ENCODE data around the gene SYT5.
"Not testable (repeated sequence)": the region's sequence is repeated elsewhere in the genome, so short reads cannot be mapped to it uniquely, and the experiment has no call there.

The SYT5 gene

GRCh38 chr19:55179606-55180484 lies at the start of gene SYT5:
Gene SYT5, minus strand, starts transcription at chr19:55180289. Its CDS starts 1,248 bp downstream, at chr19:55179041.
- DNase-seq (ENCODE audit: low read depth in 2 of 2): peak; percentile 10 to 50

DNA sequence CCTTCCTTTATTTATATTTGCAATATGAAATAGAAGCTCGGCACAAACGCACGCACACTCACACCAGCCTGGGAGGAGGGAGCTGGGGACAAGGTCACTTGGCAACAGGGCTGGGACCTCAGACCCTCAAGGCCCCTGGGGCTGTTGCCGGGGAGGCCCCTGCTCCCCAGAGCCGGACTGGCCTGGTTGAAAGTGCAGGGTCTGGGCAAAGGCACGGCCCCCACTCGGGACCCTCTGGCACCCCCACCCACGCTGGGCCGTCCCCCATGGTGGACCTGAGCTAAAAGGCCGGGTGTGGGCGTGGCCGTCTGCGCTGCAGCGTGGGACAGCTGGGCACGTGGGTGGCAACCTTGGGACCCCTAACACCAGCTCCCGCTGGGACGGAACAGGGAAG lies 49.7 kb upstream of the SYT5 start:
- no peak for DNase-seq (ENCODE audit: low read depth in 2 of 2)

DNA sequence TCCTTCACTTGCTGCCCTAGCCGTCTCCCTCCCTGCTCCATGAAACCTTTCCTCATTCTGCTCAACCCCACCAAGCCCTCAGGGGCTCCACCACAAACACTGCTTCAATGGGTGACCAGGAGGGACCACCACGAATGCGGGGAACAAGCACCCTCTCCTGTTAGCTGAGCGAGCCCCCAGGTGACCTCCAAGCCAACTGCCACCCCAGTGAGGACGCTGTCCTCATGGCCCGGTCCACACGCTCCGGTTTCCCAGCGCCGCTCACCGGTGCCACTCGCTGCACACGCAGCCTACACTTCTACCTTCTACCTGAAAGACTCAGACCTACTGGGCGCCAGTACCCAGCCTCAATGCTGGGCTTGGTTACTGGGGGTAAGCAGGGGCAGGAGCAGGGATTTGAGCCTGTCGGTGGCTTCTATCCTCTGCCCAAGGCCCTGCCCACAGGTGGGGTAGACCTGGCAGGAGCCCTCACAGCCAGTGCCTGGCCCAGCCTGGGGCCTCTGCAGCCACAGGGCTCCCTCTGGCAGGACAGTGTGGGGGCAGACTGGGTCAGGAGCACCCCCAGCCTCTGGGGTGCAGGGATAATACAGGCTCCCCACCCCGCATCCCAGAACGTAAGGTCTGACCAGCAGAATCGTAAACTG lies 49.2 kb upstream of the SYT5 start:
- DNase-seq (ENCODE audit: low read depth in 2 of 2): no peak

- DNase-seq (ENCODE audit: low read depth in 2 of 2): no peak
Observed at GRCh38 chr19:55228403-55229031, 48.4 kb upstream of the SYT5 start, which contains the start of gene TMEM86B. Gene TMEM86B, minus strand, starts transcription at chr19:55228763. Its CDS starts 22 bp downstream, at chr19:55228741.

GRCh38 chr19:55228015-55228391 lies 47.9 kb upstream of the SYT5 start:
- no peak for DNase-seq (ENCODE audit: low read depth in 2 of 2)

- DNase-seq (ENCODE audit: low read depth in 2 of 2): no peak
Observed at GRCh38 chr19:55227241-55228014, 47.3 kb upstream of the SYT5 start.

- no peak for DNase-seq (ENCODE audit: low read depth in 2 of 2)
Observed at GRCh38 chr19:55226788-55227187, 46.7 kb upstream of the SYT5 start.

- no peak for DNase-seq (ENCODE audit: low read depth in 2 of 2)
Observed at GRCh38 chr19:55226273-55226672, 46.2 kb upstream of the SYT5 start.

DNA sequence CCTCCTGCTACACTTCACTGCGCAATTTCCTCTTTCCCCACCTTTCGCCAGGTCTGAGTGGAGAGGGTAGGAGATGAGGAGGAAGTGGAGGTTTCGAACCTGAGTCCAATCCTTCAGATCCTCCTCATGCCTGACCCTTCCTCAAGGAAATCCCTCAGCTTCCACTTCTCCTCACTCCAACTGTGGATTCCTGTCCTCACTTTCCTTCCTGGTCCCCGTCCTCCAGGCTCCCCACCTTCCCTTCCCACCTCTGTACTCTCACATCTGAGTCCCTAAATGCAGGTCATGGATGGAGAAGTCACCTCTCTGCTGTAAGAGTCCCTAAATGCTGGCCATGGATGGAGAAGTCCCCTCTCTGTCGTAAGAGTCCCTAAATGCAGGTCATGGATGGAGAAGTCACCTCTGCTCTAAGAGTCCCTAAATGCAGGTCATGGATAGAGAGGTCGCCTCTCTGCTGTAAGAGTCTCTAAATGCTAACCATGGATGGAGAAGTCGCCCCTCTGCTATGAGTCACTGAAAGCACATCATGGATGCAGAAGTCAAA lies 45.4 kb upstream of the SYT5 start:
- DNase-seq (ENCODE audit: low read depth in 2 of 2): no peak

GRCh38 chr19:55224679-55225414 lies 44.8 kb upstream of the SYT5 start:
- DNase-seq (ENCODE audit: low read depth in 2 of 2): not testable (repeated sequence)

DNA sequence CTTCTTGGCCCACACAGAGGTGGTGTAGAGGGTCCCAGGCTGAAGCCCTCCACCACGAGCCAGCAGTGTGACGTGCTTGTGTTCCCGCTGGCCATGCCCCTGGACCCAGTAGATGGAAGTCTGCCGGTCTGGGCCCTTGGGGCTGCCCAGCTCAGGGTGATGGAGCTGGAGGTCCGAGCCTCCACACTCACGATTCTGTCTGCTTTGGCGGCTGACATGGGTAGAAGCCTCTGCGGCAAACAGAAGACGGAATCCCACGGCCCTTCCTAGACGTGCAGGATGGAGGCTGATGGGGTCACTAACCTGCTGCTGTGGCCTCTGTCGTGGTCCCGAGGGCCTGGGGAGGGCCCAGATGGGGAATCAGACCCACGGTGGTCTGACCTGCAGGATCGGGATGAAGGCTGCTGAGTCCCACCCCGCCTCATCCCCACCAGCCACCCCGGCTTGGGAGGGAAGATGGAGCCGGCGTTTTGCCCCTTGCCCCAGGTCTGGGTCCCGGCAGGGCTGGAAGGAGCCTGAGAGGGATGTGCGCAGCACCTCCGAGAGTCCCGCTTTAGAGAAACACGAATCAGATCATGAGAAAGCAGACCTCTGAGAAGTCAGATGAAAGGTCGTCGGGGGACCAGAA lies 44.1 kb upstream of the SYT5 start:
- no peak for DNase-seq (ENCODE audit: low read depth in 2 of 2)

DNA sequence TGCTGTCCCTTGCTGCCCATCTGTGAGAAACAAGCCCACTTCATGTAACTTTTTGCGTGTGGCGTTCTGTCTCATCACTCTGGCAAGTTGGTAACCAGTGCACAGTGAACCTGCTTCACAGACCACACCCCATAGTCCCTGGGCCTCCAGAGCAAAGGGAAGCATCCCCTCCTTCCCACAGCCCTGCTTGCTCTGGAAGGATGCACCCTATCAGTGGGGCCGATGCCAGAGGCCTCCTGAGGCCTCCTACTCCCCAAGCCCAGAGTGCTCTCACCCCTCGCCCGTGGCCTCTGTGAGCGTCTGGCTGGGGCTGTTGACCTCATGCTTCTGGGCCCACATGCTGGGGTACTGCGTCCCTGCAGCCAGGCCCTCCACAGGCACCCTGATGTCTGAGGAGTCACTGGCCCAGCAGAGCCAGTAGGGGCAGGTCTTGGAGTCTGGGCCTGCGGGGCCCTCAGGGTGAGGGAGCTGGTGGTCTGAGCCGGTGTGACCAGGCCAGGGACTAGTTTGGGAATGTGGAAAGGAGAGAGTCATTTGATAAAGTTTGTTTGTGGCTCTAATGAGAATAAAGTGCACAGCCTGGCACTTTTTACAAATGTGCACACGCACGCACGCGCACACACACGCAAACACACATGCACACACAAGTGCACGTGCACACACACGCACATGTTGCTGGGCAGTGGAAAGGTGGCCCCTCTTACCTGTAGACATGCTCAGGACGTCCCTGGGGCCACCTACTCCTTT lies 43.4 kb upstream of the SYT5 start:
- no peak for DNase-seq (ENCODE audit: low read depth in 2 of 2)

DNA sequence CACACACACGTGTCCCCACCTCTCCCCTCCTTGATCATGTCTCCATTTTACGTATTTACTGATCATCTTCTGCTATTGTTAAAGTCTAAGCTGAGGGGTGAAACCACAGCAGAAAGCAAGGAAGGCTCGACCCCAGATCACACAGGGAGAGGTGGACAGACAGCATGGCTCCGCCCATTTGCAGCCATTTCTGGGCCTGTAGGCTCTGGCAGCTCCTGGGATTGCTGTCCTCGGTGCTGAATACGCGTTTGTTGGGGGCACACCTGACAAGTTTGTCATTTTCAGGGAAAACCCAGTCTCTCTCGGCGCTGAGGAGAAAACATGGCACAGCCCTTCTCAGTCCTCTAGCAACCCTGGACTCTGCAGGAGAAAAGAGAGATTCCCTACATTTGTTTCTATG lies 40.4 kb upstream of the SYT5 start:
- DNase-seq (ENCODE audit: low read depth in 2 of 2): no peak

DNA sequence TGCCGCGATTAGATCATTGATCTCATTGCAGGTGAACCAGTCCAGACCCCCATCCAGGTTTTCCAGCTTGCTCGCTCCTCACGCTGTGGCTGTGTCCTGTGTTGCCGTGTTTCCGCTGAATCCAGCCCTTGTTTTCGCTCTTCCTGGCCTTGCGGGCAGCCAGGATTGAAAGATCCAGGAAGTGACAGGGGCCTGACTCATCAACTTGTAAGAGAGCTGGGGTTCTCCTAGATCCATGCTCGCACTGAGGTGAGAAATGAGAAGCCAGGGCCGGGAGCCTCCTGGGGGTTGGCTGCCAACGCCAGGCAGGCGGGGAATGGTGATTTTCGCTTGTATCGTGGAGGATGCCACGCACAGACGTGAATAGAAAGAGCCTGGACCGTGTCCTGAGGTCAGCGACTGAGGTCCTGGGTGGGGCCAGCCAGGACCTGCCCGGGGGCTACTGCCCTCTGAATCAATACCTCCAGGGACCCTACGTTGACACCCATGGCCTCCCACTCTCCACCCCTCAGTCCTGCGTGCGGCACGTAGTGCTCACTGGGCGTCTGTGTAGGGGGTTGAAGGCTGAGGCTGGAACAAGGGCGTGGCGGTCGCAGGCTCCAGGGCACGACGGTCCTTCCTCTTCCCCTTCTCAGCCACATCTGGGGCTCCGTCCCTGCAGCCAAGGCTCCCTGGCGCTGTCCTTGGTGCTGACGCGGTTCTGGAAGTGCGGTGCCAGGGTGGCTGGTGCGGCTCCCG lies 36.5 kb upstream of the SYT5 start:
- DNase-seq (ENCODE audit: low read depth in 2 of 2): peak in 1 of 2 donors; percentile 28

GRCh38 chr19:55213547-55213946 lies 33.5 kb upstream of the SYT5 start:
- DNase-seq (ENCODE audit: low read depth in 2 of 2): no peak

DNA sequence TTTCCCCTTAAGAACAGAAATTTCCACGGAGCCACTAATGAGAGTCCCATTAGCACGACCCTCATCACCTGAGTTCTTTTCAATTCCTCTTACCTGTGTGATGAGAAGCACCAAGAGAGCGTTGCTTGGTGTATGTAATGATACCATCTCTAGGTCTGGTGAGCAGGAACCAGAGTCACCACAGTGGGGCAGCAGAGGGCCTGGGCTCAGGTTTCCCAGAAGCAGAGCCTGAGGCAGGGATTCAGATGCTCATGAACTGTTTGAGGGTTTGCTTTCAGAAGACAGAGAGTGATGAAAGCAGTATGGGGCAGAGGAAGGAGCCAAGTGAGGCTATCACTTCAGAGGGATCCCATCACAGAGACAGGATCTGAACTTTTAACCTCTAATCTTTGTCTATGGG lies 32.4 kb upstream of the SYT5 start:
- no peak for DNase-seq (ENCODE audit: low read depth in 2 of 2)

DNA sequence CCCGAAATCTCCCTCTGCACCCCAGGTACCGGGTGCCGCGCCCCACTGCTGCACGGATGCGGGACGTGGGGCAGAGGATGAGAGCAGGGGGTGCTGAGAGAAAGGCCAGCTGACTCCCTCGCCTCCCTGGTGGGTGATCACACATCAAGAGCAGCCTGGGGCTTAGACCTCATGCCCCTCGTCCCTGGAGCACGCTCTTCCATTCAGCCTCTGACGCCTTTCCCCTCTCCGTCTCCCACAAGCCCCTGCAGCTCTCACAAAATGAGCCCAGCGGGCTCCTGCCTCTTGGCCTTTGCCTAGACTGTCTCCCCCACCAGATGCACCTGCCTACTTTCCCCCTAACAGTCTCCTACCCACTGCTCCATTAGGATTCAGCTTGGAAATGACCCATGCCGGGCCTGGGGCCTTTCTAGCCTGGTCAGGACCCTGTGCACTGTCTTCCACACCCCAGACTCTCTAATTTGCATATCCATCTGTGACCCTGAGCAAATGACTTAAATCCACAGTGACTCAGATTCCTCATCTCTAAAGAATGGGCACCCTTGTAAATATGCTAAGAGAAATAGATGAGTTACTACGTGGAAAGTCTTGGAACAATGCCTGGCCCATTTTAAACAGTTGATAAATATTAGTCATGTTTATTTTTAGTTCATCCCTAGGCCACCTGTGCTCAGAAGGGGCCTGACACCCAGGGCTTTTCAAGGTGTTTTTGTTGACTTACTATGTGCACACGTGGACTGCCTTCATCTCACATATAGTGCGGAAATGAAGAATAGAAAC lies 29.8 kb upstream of the SYT5 start:
- DNase-seq (ENCODE audit: low read depth in 2 of 2): no peak

Data from stimulated activated CD4-positive, alpha-beta T cell treated with anti-CD3 and anti-CD28 coated beads, Interleukin-1b, Interleukin-23, amount 100 ng/mL, for 1 hour (primary cell).